IMR-90 (cell line): ENCODE data around the gene ASPHD2. TPM values are rescaled to one million over a fixed set of nuclear protein-coding genes. Genes with fewer than 3 reads are reported as not detected.

Source experiments
- ATAC-seq: fragments of 200-7000 bp; cut with Tn5 transposase; 2 replicates; pipeline ENCODE4 v1.9.1; 2020; ENCODE audit warnings: low read depth, mild to moderate bottlenecking, moderate library complexity
- BruUV-seq: library from RNA; stranded (reverse); fragments of 400-500 nt; replicated peaks from 2 replicates; lab custom pipeline; 2021; lab: Mats Ljungman, UMichigan
- CTCF ChIA-PET: fragments of 300-600 bp; formaldehyde crosslinking; extraction: SDS; loops from one replicate; lab custom pipeline; 2021; ENCODE audit warnings: antibody characterized with exemption; lab: Yijun Ruan, JAX
- POLR2A ChIA-PET: fragments of 300-600 bp; sonication (Branson Sonifier 250); formaldehyde crosslinking; loops from one replicate; lab custom pipeline; 2022; ENCODE audit warnings: antibody characterized with exemption; ENCODE audit not compliant: unreplicated experiment; lab: Charles Lee
- DNase-seq: peaks from one replicate; pipeline ENCODE4 v3.0.0; 2013
- H2AFZ ChIP-seq: replicated peaks from 2 replicates; pipeline ENCODE3; 2013; ENCODE audit warnings: low read length, mild to moderate bottlenecking; ENCODE audit not compliant: poor library complexity
- H2AK5ac ChIP-seq: 2 replicates; pipeline ENCODE4 v1.6.1; 2013; ENCODE audit warnings: low read depth, low read length, inconsistent platforms
- H2AK9ac ChIP-seq: replicated peaks from 2 replicates; pipeline ENCODE3; 2013; ENCODE audit warnings: mild to moderate bottlenecking, low read depth, low read length, moderate library complexity; ENCODE audit not compliant: poor library complexity
- H2BK120ac ChIP-seq: 2 replicates; pipeline ENCODE4 v1.6.1; 2013; ENCODE audit warnings: low read depth, low read length, inconsistent platforms
- H2BK15ac ChIP-seq: 3 replicates; pipeline ENCODE4 v1.6.1; 2013; ENCODE audit warnings: low read depth, low read length, inconsistent platforms
- H2BK20ac ChIP-seq: 2 replicates; pipeline ENCODE4 v1.6.1; 2013; ENCODE audit warnings: low read depth, mild to moderate bottlenecking, inconsistent platforms, low read length, moderate library complexity
- H2BK5ac ChIP-seq: 2 replicates; pipeline ENCODE4 v1.6.1; 2013; ENCODE audit warnings: mild to moderate bottlenecking, low read depth, low read length, inconsistent platforms; ENCODE audit not compliant: poor library complexity, severe bottlenecking
- H3K14ac ChIP-seq: replicated peaks from 2 replicates; pipeline ENCODE4 v1.6.1; 2013; ENCODE audit warnings: low read depth, low read length, inconsistent platforms
- H3K18ac ChIP-seq: 2 replicates; pipeline ENCODE4 v1.6.1; 2013; ENCODE audit warnings: low read depth, low read length, control low read depth
- H3K23ac ChIP-seq: 2 replicates; pipeline ENCODE4 v1.6.1; 2013; ENCODE audit warnings: low read depth, low read length, inconsistent platforms
- H3K27ac ChIP-seq: 2 replicates; pipeline ENCODE4 v1.5.1; 2013; ENCODE audit warnings: mild to moderate bottlenecking, control low read depth, low read length; ENCODE audit not compliant: insufficient read depth
- H3K27me3 ChIP-seq: 2 replicates; pipeline ENCODE4 v1.6.1; 2013; ENCODE audit warnings: low read length; ENCODE audit not compliant: control insufficient read depth, insufficient read depth
- H3K36me3 ChIP-seq: 2 replicates; pipeline ENCODE4 v1.6.1; 2013; ENCODE audit warnings: low read length, mixed read lengths; ENCODE audit not compliant: control insufficient read depth, insufficient read depth
- H3K4ac ChIP-seq: 2 replicates; pipeline ENCODE4 v1.6.1; 2013; ENCODE audit warnings: low read depth, low read length, inconsistent platforms
- H3K4me1 ChIP-seq: 2 replicates; pipeline ENCODE4 v1.6.1; 2013; ENCODE audit warnings: low read length, mixed read lengths; ENCODE audit not compliant: control insufficient read depth, insufficient read depth
- H3K4me2 ChIP-seq: 2 replicates; pipeline ENCODE4 v1.6.1; 2013; ENCODE audit warnings: low read depth, mild to moderate bottlenecking, control low read depth, low read length, moderate library complexity
- H3K4me3 ChIP-seq: 2 replicates; pipeline ENCODE4 v1.5.1; 2013; ENCODE audit warnings: low read depth, mild to moderate bottlenecking, control low read depth, low read length, moderate library complexity; ENCODE audit not compliant: insufficient read depth
- H3K56ac ChIP-seq: 2 replicates; pipeline ENCODE4 v1.6.1; 2013; ENCODE audit warnings: low read length, inconsistent platforms; ENCODE audit not compliant: insufficient read depth; ENCODE audit errors: extremely low read depth
- H3K79me1 ChIP-seq, 2 experiments: 2 replicates each; pipeline ENCODE4 v1.6.1; 2013; ENCODE audit warnings: low read length in 2 of 2, inconsistent platforms in 1 of 2, low read depth in 1 of 2
- H3K9ac ChIP-seq: 2 replicates; pipeline ENCODE4 v1.6.1; 2013; ENCODE audit warnings: low read depth, low read length, control low read depth
- H3K9me1 ChIP-seq: 2 replicates; pipeline ENCODE4 v1.6.1; 2013; ENCODE audit warnings: low read length, inconsistent platforms; ENCODE audit not compliant: insufficient read depth
- H3K9me3 ChIP-seq: 2 replicates; pipeline ENCODE4 v1.6.1; 2013; ENCODE audit warnings: low read length; ENCODE audit not compliant: control insufficient read depth, insufficient read depth
- H4K20me1 ChIP-seq: 2 replicates; pipeline ENCODE4 v1.6.1; 2013; ENCODE audit warnings: low read length, inconsistent platforms; ENCODE audit not compliant: insufficient read depth
- H4K5ac ChIP-seq: 2 replicates; pipeline ENCODE4 v1.6.1; 2013; ENCODE audit warnings: mild to moderate bottlenecking, low read depth, low read length, control low read depth
- H4K8ac ChIP-seq, 2 experiments: 2 replicates each; pipeline ENCODE4 v1.6.1; 2013; ENCODE audit warnings: low read depth in 2 of 2, low read length in 2 of 2, control low read depth in 1 of 2, inconsistent platforms in 1 of 2
- H4K91ac ChIP-seq: 2 replicates; pipeline ENCODE4 v1.6.1; 2013; ENCODE audit warnings: low read depth, low read length, inconsistent platforms; ENCODE audit not compliant: insufficient read depth
- BHLHE40 ChIP-seq: fragments of 150-350 bp; IDR thresholded peaks from 2 replicates; pipeline ENCODE4 v1.6.1; 2016; ENCODE audit warnings: mild to moderate bottlenecking, low read depth, low read length
- CEBPB ChIP-seq: IDR thresholded peaks from 2 replicates; pipeline ENCODE4 v1.6.1; 2012; ENCODE audit warnings: low read depth, low read length, improper control_type of control experiment
- CHD1 ChIP-seq: IDR thresholded peaks from 2 replicates; pipeline ENCODE4 v1.6.1; 2012; ENCODE audit warnings: low read depth, low read length, improper control_type of control experiment
- CTCF ChIP-seq: conservative IDR thresholded peaks from 2 replicates; pipeline ENCODE4 v1.5.1; 2012; ENCODE audit warnings: mild to moderate bottlenecking, low read depth, low read length, improper control_type of control experiment
- FOS ChIP-seq: fragments of 150-350 bp; IDR thresholded peaks from 2 replicates; pipeline ENCODE4 v1.6.1; 2016; ENCODE audit warnings: low read depth, low read length
- MAFK ChIP-seq: IDR thresholded peaks from 2 replicates; pipeline ENCODE4 v1.6.1; 2012; ENCODE audit warnings: low read depth, low read length, improper control_type of control experiment
- MAZ ChIP-seq: IDR thresholded peaks from 2 replicates; pipeline ENCODE4 v1.6.1; 2012; ENCODE audit warnings: low read depth, mild to moderate bottlenecking, low read length, improper control_type of control experiment, moderate library complexity, borderline replicate concordance
- MXI1 ChIP-seq: IDR thresholded peaks from 2 replicates; pipeline ENCODE4 v1.6.1; 2012; ENCODE audit warnings: low read depth, mild to moderate bottlenecking, low read length, moderate library complexity, borderline replicate concordance
- NFE2L2 ChIP-seq: fragments of 150-350 bp; IDR thresholded peaks from 2 replicates; pipeline ENCODE4 v1.6.1; 2016; ENCODE audit warnings: low read depth, mild to moderate bottlenecking, low read length
- POLR2A ChIP-seq: IDR thresholded peaks from 2 replicates; pipeline ENCODE4 v1.6.1; 2012; ENCODE audit warnings: mild to moderate bottlenecking, low read depth, low read length
- RAD21 ChIP-seq: IDR thresholded peaks from 2 replicates; pipeline ENCODE4 v1.6.1; 2012; ENCODE audit warnings: low read length, improper control_type of control experiment
- RCOR1 ChIP-seq: IDR thresholded peaks from 2 replicates; pipeline ENCODE4 v1.6.1; 2012; ENCODE audit warnings: mild to moderate bottlenecking, low read length, improper control_type of control experiment; ENCODE audit not compliant: insufficient replicate concordance
- RFX5 ChIP-seq: IDR thresholded peaks from 2 replicates; pipeline ENCODE4 v1.8.0; 2012; ENCODE audit warnings: low read depth, mild to moderate bottlenecking, low read length, moderate library complexity
- SMC3 ChIP-seq: fragments of 150-350 bp; IDR thresholded peaks from 2 replicates; pipeline ENCODE4 v1.6.1; 2016; ENCODE audit warnings: low read depth, mild to moderate bottlenecking, antibody characterized with exemption, low read length, moderate library complexity
- USF2 ChIP-seq: fragments of 150-350 bp; IDR thresholded peaks from 2 replicates; pipeline ENCODE4 v1.6.1; 2017; ENCODE audit warnings: mild to moderate bottlenecking, antibody characterized with exemption, low read length, low read depth
- WGBS, 2 experiments: methylation state at CpG; one replicate each; pipeline versions ENCODE4 v1.1.5 to v1.1.7; 2013; ENCODE audit warnings: missing lambda C conversion rate in 2 of 2; ENCODE audit not compliant: insufficient read length in 1 of 2; ENCODE audit errors: extremely low coverage in 2 of 2; 5-methylcytosine and 5-hydroxymethylcytosine counted together
- dilution Hi-C: fragments of 300-500 bp; cut with HindIII; formaldehyde crosslinking; loops from one replicate; pipeline ENCODE4 v1.14.3; 2018; ENCODE audit warnings: low sequenced_read_pairs; ENCODE audit not compliant: unreplicated experiment
- in situ Hi-C: fragments of 300-500 bp; cut with MboI; formaldehyde crosslinking; loops from 3 replicates; pipeline ENCODE4 v1.14.3; 2019; ENCODE audit warnings: low sequenced_read_pairs, inconsistent platforms, mixed read lengths
- intact Hi-C: fragments of 100-400 bp; cut with micrococcal nuclease; formaldehyde crosslinking; loops from 2 replicates; pipeline ENCODE4 v1.10.0; 2022
- polyA plus RNA-seq, 3 experiments: library from polyadenylated mRNA; depleted of rRNA; stranded (reverse); fragments of >200 nt; gene quantifications; 2 replicates each; pipeline ENCODE4 v1.2.3, GENCODE V29; 2012; ENCODE audit warnings: low replicate concordance in 1 of 3
- total RNA-seq: library from RNA; depleted of rRNA; stranded (reverse); fragments of >200 nt; gene quantifications from 2 replicates; pipeline ENCODE4 v1.2.3, GENCODE V29; 2012
- TF ChIP-seq, protein P1 (sequence below): fragments of 150-350 bp; IDR thresholded peaks from 2 replicates; pipeline ENCODE4 v1.6.1; 2016; ENCODE audit warnings: low read depth, mild to moderate bottlenecking, low read length, moderate library complexity, borderline replicate concordance

Gene ASPHD2
- total and polyA plus RNA-seq, 2 of the 4 experiments (the other 2 are of a cell fraction): 1.3 to 1.4 TPM

GRCh38 chr22:26471522-26471921 lies 42.5 kb downstream of the ASPHD2 start:
- H3K4ac ChIP-seq: no peak overlapping the region
- no peak overlapping the region for H3K4me3 ChIP-seq
- ChIA-PET CTCF (no interaction called here), POLR2A (no interaction called here)
- dilution Hi-C loops: no loop called here
- DNase-seq: peak; percentile 83
- H3K23ac ChIP-seq: no peak overlapping the region
- no peak overlapping the region for H2AK9ac ChIP-seq
- no peak overlapping the region for H2AFZ ChIP-seq
- H4K91ac ChIP-seq: no peak overlapping the region
- no peak overlapping the region for H3K9ac ChIP-seq
- H3K14ac ChIP-seq: no peak overlapping the region
- H3K36me3 ChIP-seq: peaks cover 40% of the 10 kb centered on the region
- no CpG with 5 or more reads among the region's 5 CpGs for WGBS, 2 experiments
- H4K20me1 ChIP-seq: no peaks in the 10 kb centered on the region
- no peak for TF ChIP-seq MAFK
- TF ChIP-seq, protein P1, sequence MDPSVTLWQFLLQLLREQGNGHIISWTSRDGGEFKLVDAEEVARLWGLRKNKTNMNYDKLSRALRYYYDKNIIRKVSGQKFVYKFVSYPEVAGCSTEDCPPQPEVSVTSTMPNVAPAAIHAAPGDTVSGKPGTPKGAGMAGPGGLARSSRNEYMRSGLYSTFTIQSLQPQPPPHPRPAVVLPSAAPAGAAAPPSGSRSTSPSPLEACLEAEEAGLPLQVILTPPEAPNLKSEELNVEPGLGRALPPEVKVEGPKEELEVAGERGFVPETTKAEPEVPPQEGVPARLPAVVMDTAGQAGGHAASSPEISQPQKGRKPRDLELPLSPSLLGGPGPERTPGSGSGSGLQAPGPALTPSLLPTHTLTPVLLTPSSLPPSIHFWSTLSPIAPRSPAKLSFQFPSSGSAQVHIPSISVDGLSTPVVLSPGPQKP: no peak
- 0 out of 2 replicates have a peak, but pooled peaks have one; percentile 24 for TF ChIP-seq POLR2A
- no peak for TF ChIP-seq CTCF
- TF ChIP-seq FOS: peak; percentile 66; the same call in 1 of the 2 replicates
- no peak for TF ChIP-seq RFX5
- TF ChIP-seq RAD21: no peak
- no peak for TF ChIP-seq USF2
- TF ChIP-seq SMC3: no peak
- TF ChIP-seq RCOR1: no peak
- TF ChIP-seq BHLHE40: no peak
- no peak for TF ChIP-seq MXI1
- TF ChIP-seq NFE2L2: peak; percentile 18; the same call in 1 of the 2 replicates
- no peak for TF ChIP-seq MAZ
- no peak for TF ChIP-seq CEBPB
- TF ChIP-seq CHD1: no peak
- no TSS peak for BruUV-seq
- peaks cover 0 to 4% of the 10 kb centered on the region in 2 experiments; a peak in 1 of 4 replicates for H3K79me1 ChIP-seq
- no peak overlapping the region for H2BK5ac ChIP-seq
- no peaks in the 10 kb centered on the region for H3K27me3 ChIP-seq
- H2BK120ac ChIP-seq: no peak overlapping the region
- peaks cover 7% of the 10 kb centered on the region for H3K9me1 ChIP-seq
- H4K8ac ChIP-seq: no peak overlapping the region
- no peak overlapping the region for H4K5ac ChIP-seq
- in situ Hi-C loops: no loop called here
- H2BK20ac ChIP-seq: no peak overlapping the region
- no peak overlapping the region for H3K18ac ChIP-seq
- H2BK15ac ChIP-seq: no peak overlapping the region
- H2AK5ac ChIP-seq: no peak overlapping the region
- no peaks in the 10 kb centered on the region for H3K4me1 ChIP-seq
- intact Hi-C loops: no loop called here
- no peaks in the 10 kb centered on the region for H3K9me3 ChIP-seq
- H3K27ac ChIP-seq: no peak overlapping the region
- H3K4me2 ChIP-seq: no peak overlapping the region
- H3K56ac ChIP-seq: no peak overlapping the region
- ATAC-seq: peak; percentile 77
